ENCODE data around the gene GATA5.

Gene GATA5

GRCh38 chr20:62489186-62489931, 13.6 kb upstream of the GATA5 start:
- no peak overlapping the region for H3K4me3 ChIP-seq (ENCODE audit: low read depth, low read length)
- TF ChIP-seq CTCF (IDR thresholded peaks at IDR 0.05; ENCODE audit: low read depth, low read length): no peak
- DNase-seq (ENCODE audit: low read depth, low spot score): no peak
- in situ Hi-C loops (cut with HindIII; ENCODE audit: low sequenced_read_pairs): no loop called here

GRCh38 chr20:62488470-62488869, 12.7 kb upstream of the GATA5 start:
- no peak for DNase-seq (ENCODE audit: low read depth, low spot score)
- in situ Hi-C loops (cut with HindIII; ENCODE audit: low sequenced_read_pairs): no loop called here
- TF ChIP-seq CTCF (IDR thresholded peaks at IDR 0.05; ENCODE audit: low read depth, low read length): no peak

GRCh38 chr20:62487561-62488354, 12.0 kb upstream of the GATA5 start:
- no peak for TF ChIP-seq CTCF (IDR thresholded peaks at IDR 0.05; ENCODE audit: low read depth, low read length)
- DNase-seq (ENCODE audit: low read depth, low spot score): no peak
- in situ Hi-C loops (cut with HindIII; ENCODE audit: low sequenced_read_pairs): no loop called here
- H3K4me3 ChIP-seq (ENCODE audit: low read depth, low read length): no peak overlapping the region

More at GRCh38 chr20:62488470-62488869, 12.7 kb upstream of the GATA5 start:
- H3K4me3 ChIP-seq (ENCODE audit: low read depth, low read length): no peak overlapping the region

GRCh38 chr20:62487118-62487517, 11.3 kb upstream of the GATA5 start:
- no peak for TF ChIP-seq CTCF (IDR thresholded peaks at IDR 0.05; ENCODE audit: low read depth, low read length)
- no peak for DNase-seq (ENCODE audit: low read depth, low spot score)
- in situ Hi-C loops (cut with HindIII; ENCODE audit: low sequenced_read_pairs): no loop called here

GRCh38 chr20:62486484-62486883, 10.7 kb upstream of the GATA5 start:
- no peak for TF ChIP-seq CTCF (IDR thresholded peaks at IDR 0.05; ENCODE audit: low read depth, low read length)
- H3K4me3 ChIP-seq (ENCODE audit: low read depth, low read length): no peak overlapping the region
- in situ Hi-C loops (cut with HindIII; ENCODE audit: low sequenced_read_pairs): no loop called here
- no peak for DNase-seq (ENCODE audit: low read depth, low spot score)

More at GRCh38 chr20:62487118-62487517, 11.3 kb upstream of the GATA5 start:
- no peak overlapping the region for H3K4me3 ChIP-seq (ENCODE audit: low read depth, low read length)

GRCh38 chr20:62485701-62486089, 9.9 kb upstream of the GATA5 start:
- in situ Hi-C loops (cut with HindIII; ENCODE audit: low sequenced_read_pairs): no loop called here
- no peak for TF ChIP-seq CTCF (IDR thresholded peaks at IDR 0.05; ENCODE audit: low read depth, low read length)
- DNase-seq (ENCODE audit: low read depth, low spot score): no peak

More at GRCh38 chr20:62485701-62486089, 9.9 kb upstream of the GATA5 start:
- H3K4me3 ChIP-seq (ENCODE audit: low read depth, low read length): no peak overlapping the region
